HCT116 (cell line): ENCODE measurements around the gene ATP2C1. TPM values are rescaled to one million over a fixed set of nuclear protein-coding genes. Genes with fewer than 3 reads are reported as not detected.

ENCODE experiments used
- ATAC-seq: fragments of 200-7000 bp; cut with Tn5 transposase; 2 replicates; pipeline ENCODE4 v1.9.1; 2020; ENCODE audit warnings: mild to moderate bottlenecking, moderate library complexity
- BruUV-seq: library from RNA; stranded (reverse); fragments of 400-500 nt; replicated peaks from 2 replicates; lab custom pipeline; 2021; lab: Mats Ljungman, UMichigan
- CTCF ChIA-PET: fragments of 300-600 bp; sonication (Branson Sonifier 250); formaldehyde crosslinking; loops from one replicate; lab custom pipeline; 2021; ENCODE audit warnings: antibody characterized with exemption; lab: Charles Lee
- POLR2A ChIA-PET: fragments of 300-600, 350-600 bp; sonication (Branson Sonifier 250); formaldehyde crosslinking; loops from one replicate; lab custom pipeline; 2021; ENCODE audit warnings: antibody characterized with exemption; lab: Charles Lee
- RAD21 ChIA-PET, 2 experiments: fragments of 300-600 bp; sonication (Branson Sonifier 250); formaldehyde crosslinking; loops; one replicate each; lab custom pipeline; 2023; ENCODE audit warnings: low total read pairs in 2 of 2; ENCODE audit not compliant: uncharacterized antibody in 2 of 2, unreplicated experiment in 2 of 2, low non-redundant PET in 1 of 2; lab: Charles Lee
- DNase-seq: peaks from one replicate; pipeline ENCODE4 v3.0.0-alpha.2; 2010; ENCODE audit warnings: low read depth, low spot score
- H2AFZ ChIP-seq: fragments of 200-600 bp; shearing (Covaris generic), sonication (generic); 2 replicates; pipeline ENCODE4 v1.6.1; 2017; ENCODE audit warnings: low read depth, mixed run types, mixed read lengths, antibody characterized with exemption, low read length; ENCODE audit not compliant: poor library complexity, severe bottlenecking
- H3K27ac ChIP-seq: 2 replicates; pipeline ENCODE4 v1.5.1; 2012; ENCODE audit warnings: low read depth, low read length
- H3K27me3 ChIP-seq: fragments of 200-600 bp; sonication (generic); 2 replicates; pipeline ENCODE4 v1.6.1; 2016; ENCODE audit warnings: mixed run types, low read length, mixed read lengths; ENCODE audit not compliant: insufficient read depth
- H3K36me3 ChIP-seq, 2 experiments: fragments of 200-500 bp in 1 of 2; fragments of 200-600 bp in 1 of 2; sonication (Bioruptor generic) in 1 of 2; sonication (generic) in 1 of 2; 2 replicates each; pipeline versions ENCODE4 v1.5.1 to v1.6.1; 2014 to 2016; ENCODE audit warnings: low read length in 2 of 2, inconsistent platforms in 1 of 2, mixed read lengths in 1 of 2, mixed run types in 1 of 2; ENCODE audit not compliant: insufficient read depth in 2 of 2, control insufficient read depth in 1 of 2
- H3K4me1 ChIP-seq, 2 experiments: fragments of 200-600 bp in 1 of 2; sonication (generic) in 1 of 2; 2 replicates each; pipeline versions ENCODE4 v1.5.1 to v1.6.1; 2012 to 2017; ENCODE audit warnings: low read length in 2 of 2, inconsistent platforms in 1 of 2, mild to moderate bottlenecking in 1 of 2, mixed read lengths in 1 of 2, mixed run types in 1 of 2, moderate library complexity in 1 of 2; ENCODE audit not compliant: insufficient read depth in 2 of 2, control insufficient read depth in 1 of 2
- H3K4me2 ChIP-seq: fragments of 200-600 bp; sonication (generic); 2 replicates; pipeline ENCODE4 v1.6.1; 2017; ENCODE audit warnings: mixed run types, low read length, mixed read lengths
- H3K4me3 ChIP-seq, 2 experiments: fragments of 200-600 bp in 1 of 2; sonication (generic) in 1 of 2; replicated peaks in 1 of 2; 2 replicates each; pipeline ENCODE4 v1.5.1; 2011 to 2016; ENCODE audit warnings: low read length in 2 of 2, control low read depth in 1 of 2, low read depth in 1 of 2, mild to moderate bottlenecking in 1 of 2, mixed read lengths in 1 of 2, mixed run types in 1 of 2
- H3K79me2 ChIP-seq: fragments of 200-600 bp; sonication (generic); 2 replicates; pipeline ENCODE4 v1.6.1; 2017; ENCODE audit warnings: mild to moderate bottlenecking, mixed run types, low read length, moderate library complexity, mixed read lengths; ENCODE audit not compliant: insufficient read depth
- H3K9ac ChIP-seq: fragments of 200-600 bp; sonication (generic); 2 replicates; pipeline ENCODE4 v1.6.1; 2016; ENCODE audit warnings: low read length, mixed read lengths
- H3K9me2 ChIP-seq: fragments of 200-600 bp; sonication (generic), shearing (Covaris generic); 2 replicates; pipeline ENCODE4 v1.6.1; 2017; ENCODE audit warnings: mixed run types, mild to moderate bottlenecking, moderate library complexity; ENCODE audit not compliant: insufficient read depth
- H3K9me3 ChIP-seq, 2 experiments: fragments of 200-500 bp in 1 of 2; fragments of 200-600 bp in 1 of 2; sonication (Bioruptor generic) in 1 of 2; sonication (generic) in 1 of 2; 2 replicates each; pipeline ENCODE4 v1.6.1; 2014 to 2017; ENCODE audit warnings: low read length in 2 of 2, mixed read lengths in 2 of 2, inconsistent platforms in 1 of 2, low read depth in 1 of 2, mild to moderate bottlenecking in 1 of 2, mixed run types in 1 of 2, moderate library complexity in 1 of 2; ENCODE audit not compliant: control insufficient read depth in 1 of 2, insufficient read depth in 1 of 2
- H4K20me1 ChIP-seq: fragments of 200-600 bp; sonication (generic), shearing (Covaris generic); 2 replicates; pipeline ENCODE4 v1.6.1; 2017; ENCODE audit warnings: mixed run types, mild to moderate bottlenecking, moderate library complexity; ENCODE audit not compliant: insufficient read depth
- EZH2 ChIP-seq: fragments of 200-600 bp; sonication (generic); IDR thresholded peaks from 2 replicates; pipeline ENCODE4 v1.6.1; 2017; ENCODE audit warnings: antibody characterized with exemption, mixed run types
- EZH2phosphoT487 ChIP-seq: fragments of 200-600 bp; IDR thresholded peaks from 2 replicates; pipeline ENCODE4 v1.6.1; 2018; ENCODE audit warnings: antibody characterized with exemption, borderline replicate concordance
- SP1 ChIP-seq: IDR thresholded peaks from 2 replicates; pipeline ENCODE4 v1.6.1; 2012; ENCODE audit warnings: low read depth
- intact Hi-C: fragments of 100-400 bp; cut with micrococcal nuclease; formaldehyde crosslinking; loops from 2 replicates; pipeline ENCODE4 v1.10.0; 2022
- total RNA-seq: library from RNA; stranded (reverse); gene quantifications from one replicate; pipeline ENCODE4 v1.2.1, GENCODE V29; 2021; ENCODE audit not compliant: unreplicated experiment
- TF ChIP-seq, protein P1 (sequence below), 3 experiments: fragments of 200-600 bp in 1 of 3; sonication (generic) in 1 of 3; IDR thresholded peaks in 2 of 3; conservative IDR thresholded peaks in 1 of 3; 2 replicates each; pipeline ENCODE4 v1.5.1; 2012 to 2017; ENCODE audit warnings: low read depth in 2 of 3, low read length in 2 of 3, antibody characterized with exemption in 1 of 3, borderline replicate concordance in 1 of 3, control low read depth in 1 of 3, mild to moderate bottlenecking in 1 of 3, mixed read lengths in 1 of 3, mixed run types in 1 of 3, moderate library complexity in 1 of 3; ENCODE audit not compliant: insufficient read depth in 1 of 3
- TF ChIP-seq, protein P2 (sequence below): IDR thresholded peaks from 2 replicates; pipeline ENCODE4 v1.6.1; 2012; ENCODE audit warnings: low read depth

ATP2C1 gene
- total RNA-seq, 1 experiment from 2014 or later: 69.1 TPM

DNA sequence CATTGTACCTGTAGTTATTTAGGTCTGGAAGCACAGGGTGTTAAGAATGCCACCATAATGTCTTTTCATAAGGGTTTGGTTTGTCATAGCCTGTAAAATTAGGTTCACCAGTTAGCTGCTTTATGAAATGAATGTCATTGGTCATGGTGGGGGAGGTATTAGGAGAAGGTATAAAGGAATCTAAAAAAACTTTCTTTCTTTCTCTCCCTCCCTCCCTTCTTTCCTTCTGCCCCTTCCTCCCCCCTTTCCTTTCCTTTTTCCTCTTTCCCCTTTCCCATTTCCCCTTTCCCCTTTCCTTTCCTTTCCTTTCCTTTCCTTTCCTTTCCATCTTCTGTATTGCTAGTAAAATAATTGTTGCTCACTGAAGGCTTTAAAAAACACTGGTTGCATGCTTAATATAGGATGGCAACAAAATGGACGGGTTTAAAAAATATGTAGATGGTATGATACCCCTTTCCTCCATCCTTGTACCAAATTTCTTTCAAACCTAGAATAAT lies 9.6 kb downstream of the ATP2C1 start:
- H3K9me3 ChIP-seq: no peaks in the 10 kb centered on the region
- BruUV-seq: no TSS peak
- no peaks in the 10 kb centered on the region for H3K9me2 ChIP-seq
- ATAC-seq (no peak), DNase-seq (no peak)
- no peaks in the 10 kb centered on the region for H3K4me1 ChIP-seq
- H4K20me1 ChIP-seq: peaks cover 20% of the 10 kb centered on the region; the same call in 1 of the 2 replicates
- H3K27ac ChIP-seq: no peak overlapping the region
- ChIA-PET CTCF (no interaction called here), RAD21 (no interaction called here), POLR2A (no interaction called here)
- H3K27me3 ChIP-seq: no peaks in the 10 kb centered on the region
- H3K4me2 ChIP-seq: no peak overlapping the region
- no peak overlapping the region for H3K4me3 ChIP-seq
- no peak overlapping the region for H2AFZ ChIP-seq
- no peaks in the 10 kb centered on the region for H3K36me3 ChIP-seq
- TF ChIP-seq, protein P1, sequence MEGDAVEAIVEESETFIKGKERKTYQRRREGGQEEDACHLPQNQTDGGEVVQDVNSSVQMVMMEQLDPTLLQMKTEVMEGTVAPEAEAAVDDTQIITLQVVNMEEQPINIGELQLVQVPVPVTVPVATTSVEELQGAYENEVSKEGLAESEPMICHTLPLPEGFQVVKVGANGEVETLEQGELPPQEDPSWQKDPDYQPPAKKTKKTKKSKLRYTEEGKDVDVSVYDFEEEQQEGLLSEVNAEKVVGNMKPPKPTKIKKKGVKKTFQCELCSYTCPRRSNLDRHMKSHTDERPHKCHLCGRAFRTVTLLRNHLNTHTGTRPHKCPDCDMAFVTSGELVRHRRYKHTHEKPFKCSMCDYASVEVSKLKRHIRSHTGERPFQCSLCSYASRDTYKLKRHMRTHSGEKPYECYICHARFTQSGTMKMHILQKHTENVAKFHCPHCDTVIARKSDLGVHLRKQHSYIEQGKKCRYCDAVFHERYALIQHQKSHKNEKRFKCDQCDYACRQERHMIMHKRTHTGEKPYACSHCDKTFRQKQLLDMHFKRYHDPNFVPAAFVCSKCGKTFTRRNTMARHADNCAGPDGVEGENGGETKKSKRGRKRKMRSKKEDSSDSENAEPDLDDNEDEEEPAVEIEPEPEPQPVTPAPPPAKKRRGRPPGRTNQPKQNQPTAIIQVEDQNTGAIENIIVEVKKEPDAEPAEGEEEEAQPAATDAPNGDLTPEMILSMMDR (IDR thresholded peaks at IDR 0.05 in 2 of 3, conservative IDR thresholded peaks at IDR 0.05 in 1 of 3; ENCODE audit: borderline replicate concordance in 1 of 3, insufficient read depth in 1 of 3, low read depth in 2 of 3, low read length in 2 of 3): no peak
- TF ChIP-seq EZH2 (no peak), EZH2phosphoT487 (no peak), SP1 (no peak)
- TF ChIP-seq, protein P2, sequence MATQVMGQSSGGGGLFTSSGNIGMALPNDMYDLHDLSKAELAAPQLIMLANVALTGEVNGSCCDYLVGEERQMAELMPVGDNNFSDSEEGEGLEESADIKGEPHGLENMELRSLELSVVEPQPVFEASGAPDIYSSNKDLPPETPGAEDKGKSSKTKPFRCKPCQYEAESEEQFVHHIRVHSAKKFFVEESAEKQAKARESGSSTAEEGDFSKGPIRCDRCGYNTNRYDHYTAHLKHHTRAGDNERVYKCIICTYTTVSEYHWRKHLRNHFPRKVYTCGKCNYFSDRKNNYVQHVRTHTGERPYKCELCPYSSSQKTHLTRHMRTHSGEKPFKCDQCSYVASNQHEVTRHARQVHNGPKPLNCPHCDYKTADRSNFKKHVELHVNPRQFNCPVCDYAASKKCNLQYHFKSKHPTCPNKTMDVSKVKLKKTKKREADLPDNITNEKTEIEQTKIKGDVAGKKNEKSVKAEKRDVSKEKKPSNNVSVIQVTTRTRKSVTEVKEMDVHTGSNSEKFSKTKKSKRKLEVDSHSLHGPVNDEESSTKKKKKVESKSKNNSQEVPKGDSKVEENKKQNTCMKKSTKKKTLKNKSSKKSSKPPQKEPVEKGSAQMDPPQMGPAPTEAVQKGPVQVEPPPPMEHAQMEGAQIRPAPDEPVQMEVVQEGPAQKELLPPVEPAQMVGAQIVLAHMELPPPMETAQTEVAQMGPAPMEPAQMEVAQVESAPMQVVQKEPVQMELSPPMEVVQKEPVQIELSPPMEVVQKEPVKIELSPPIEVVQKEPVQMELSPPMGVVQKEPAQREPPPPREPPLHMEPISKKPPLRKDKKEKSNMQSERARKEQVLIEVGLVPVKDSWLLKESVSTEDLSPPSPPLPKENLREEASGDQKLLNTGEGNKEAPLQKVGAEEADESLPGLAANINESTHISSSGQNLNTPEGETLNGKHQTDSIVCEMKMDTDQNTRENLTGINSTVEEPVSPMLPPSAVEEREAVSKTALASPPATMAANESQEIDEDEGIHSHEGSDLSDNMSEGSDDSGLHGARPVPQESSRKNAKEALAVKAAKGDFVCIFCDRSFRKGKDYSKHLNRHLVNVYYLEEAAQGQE: no peak
- intact Hi-C loops: no loop called here
- H3K9ac ChIP-seq: no peak overlapping the region
- peaks cover 100% of the 10 kb centered on the region for H3K79me2 ChIP-seq
